ENCODE measurements around the gene KRTAP21-2. TPM values are rescaled to one million over a fixed set of nuclear protein-coding genes. Genes with fewer than 3 reads are reported as not detected.

KRTAP21-2 gene
- total RNA-seq, 1 experiment from 2014 or later: not detected

- Histone ChIP-seq H3K9me2 (ENCODE audit: insufficient read depth) (no peaks in the 10 kb centered on the region), H4K20me1 (ENCODE audit: insufficient read depth) (no peaks in the 10 kb centered on the region), H3K27ac (ENCODE audit: low read depth, low read length) (no peak overlapping the region), H3K9me3 (ENCODE audit: control insufficient read depth in 1 of 2, insufficient read depth in 1 of 2, low read depth in 1 of 2, low read length in 2 of 2) (peaks cover 0 to 26% of the 10 kb centered on the region in 2 experiments; a peak in 3 of 4 replicates), H3K27me3 (ENCODE audit: insufficient read depth, low read length) (no peaks in the 10 kb centered on the region), H3K36me3 (ENCODE audit: control insufficient read depth in 1 of 2, insufficient read depth in 2 of 2, low read length in 2 of 2) (no peaks in the 10 kb centered on the region), H3K9ac (ENCODE audit: low read length) (no peak overlapping the region), H3K79me2 (ENCODE audit: insufficient read depth, low read length) (no peaks in the 10 kb centered on the region), H3K4me3 (replicated peaks in 1 of 2; ENCODE audit: low read depth in 1 of 2, low read length in 2 of 2) (no peak overlapping the region), H3K4me2 (ENCODE audit: low read length) (no peak overlapping the region), H3K4me1 (ENCODE audit: control insufficient read depth in 1 of 2, insufficient read depth in 2 of 2, low read length in 2 of 2) (no peaks in the 10 kb centered on the region), H2AFZ (ENCODE audit: low read depth, low read length, poor library complexity, severe bottlenecking) (no peak overlapping the region)
- DNase-seq (ENCODE audit: low read depth, low spot score) (no peak), ATAC-seq (no peak)
- intact Hi-C loops (cut with micrococcal nuclease): no loop called here
- ChIA-PET RAD21 (ENCODE audit: low non-redundant PET in 1 of 2, low total read pairs in 2 of 2, uncharacterized antibody in 2 of 2, unreplicated experiment in 2 of 2) (no interaction called here), POLR2A (no interaction called here), CTCF (no interaction called here)
- no TSS peak for BruUV-seq (replicated peaks)
- TF ChIP-seq ZNF274 (IDR thresholded peaks at IDR 0.05; ENCODE audit: low read depth, low read length): no peak
- TF ChIP-seq SP1 (IDR thresholded peaks at IDR 0.05; ENCODE audit: low read depth): no peak
- TF ChIP-seq EGR1 (IDR thresholded peaks at IDR 0.05; ENCODE audit: low read depth): no peak
- no peak for TF ChIP-seq EZH2 (IDR thresholded peaks at IDR 0.05)
- TF ChIP-seq CTCF (IDR thresholded peaks at IDR 0.05 in 2 of 3, conservative IDR thresholded peaks at IDR 0.05 in 1 of 3; ENCODE audit: borderline replicate concordance in 1 of 3, insufficient read depth in 1 of 3, low read depth in 2 of 3, low read length in 2 of 3): no peak
- TF ChIP-seq CEBPB (IDR thresholded peaks at IDR 0.05; ENCODE audit: low read depth): no peak
- TF ChIP-seq ZFX (IDR thresholded peaks at IDR 0.05): no peak
- TF ChIP-seq TCF7L2 (IDR thresholded peaks at IDR 0.05; ENCODE audit: borderline replicate concordance, extremely low read depth, insufficient read depth, insufficient read length): no peak
- TF ChIP-seq SIN3A (IDR thresholded peaks at IDR 0.05; ENCODE audit: low read depth): no peak
- no peak for TF ChIP-seq POLR2AphosphoS5 (IDR thresholded peaks at IDR 0.05; ENCODE audit: low read depth, low read length)
- no peak for TF ChIP-seq CBX3 (IDR thresholded peaks at IDR 0.05; ENCODE audit: low read depth)
- no peak for TF ChIP-seq EZH2phosphoT487 (IDR thresholded peaks at IDR 0.05; ENCODE audit: borderline replicate concordance)
- no peak for TF ChIP-seq POLR2A (IDR thresholded peaks at IDR 0.05; ENCODE audit: borderline replicate concordance, extremely low read depth, insufficient read depth, insufficient read length)
- TF ChIP-seq MAX (IDR thresholded peaks at IDR 0.05): no peak
Measured at GRCh38 chr21:30726726-30727125, 20.3 kb downstream of the KRTAP21-2 start.

All from HCT116 (cell line).